Neutrophil (primary cell): ENCODE data around the gene MBNL1.

Experiments
- H3K27ac ChIP-seq: fragments of 200-600 bp; sonication (generic); 2 replicates; pipeline ENCODE4 v1.5.1; 2016; ENCODE audit warnings: mild to moderate bottlenecking, moderate library complexity
- H3K27me3 ChIP-seq: fragments of 200-600 bp; sonication (generic); 2 replicates; pipeline ENCODE4 v1.6.0; 2016; ENCODE audit warnings: mild to moderate bottlenecking
- H3K36me3 ChIP-seq: fragments of 200-600 bp; sonication (generic); 2 replicates; pipeline ENCODE4 v1.5.1; 2017
- H3K4me1 ChIP-seq, 2 experiments: fragments of 200-600 bp in 1 of 2; sonication (generic) in 1 of 2; 1 replicate in 1 of 2; 2 replicates in 1 of 2; pipeline versions ENCODE4 v1.5.1 to v1.6.1; 2013 to 2016; ENCODE audit warnings: low read depth in 1 of 2, low read length in 1 of 2, mild to moderate bottlenecking in 1 of 2, moderate library complexity in 1 of 2; ENCODE audit not compliant: control insufficient read depth in 1 of 2, insufficient read depth in 1 of 2
- H3K4me3 ChIP-seq, 2 experiments: fragments of 200-600 bp in 1 of 2; sonication (generic) in 1 of 2; 1 replicate in 1 of 2; 2 replicates in 1 of 2; pipeline ENCODE4 v1.5.1; 2013 to 2016; ENCODE audit warnings: low read depth in 1 of 2, low read length in 1 of 2, mild to moderate bottlenecking in 1 of 2, moderate library complexity in 1 of 2
- H3K9me3 ChIP-seq: fragments of 200-600 bp; sonication (generic); 2 replicates; pipeline ENCODE4 v1.5.1; 2016
- CTCF ChIP-seq: fragments of 200-600 bp; sonication (generic); IDR thresholded peaks from 2 replicates; pipeline ENCODE4 v1.5.1; 2016; ENCODE audit warnings: antibody characterized with exemption

Gene MBNL1

GRCh38 chr3:152268555-152269055 lies at the start of gene MBNL1:
MBNL1 (plus strand) TSS chr3:152268929; CDS start chr3:152300194, 31,265 bp downstream.
- H3K27me3 ChIP-seq: no peaks in the 10 kb centered on the region
- H3K27ac ChIP-seq: peak within 1 kb of the TSS; percentile 97
- no peak for TF ChIP-seq CTCF
- H3K4me1 ChIP-seq: peaks cover 63 to 64% of the 10 kb centered on the region in 2 experiments
- no peaks in the 10 kb centered on the region for H3K36me3 ChIP-seq
- no peaks in the 10 kb centered on the region for H3K9me3 ChIP-seq
- H3K4me3 ChIP-seq: peak within 1 kb of the TSS; percentile 86 to 88

- Histone ChIP-seq H3K4me3 (no peak overlapping the region), H3K4me1 (peaks cover 22 to 40% of the 10 kb centered on the region in 2 experiments), H3K27ac (peak overlapping the region; percentile 43), H3K36me3 (no peaks in the 10 kb centered on the region), H3K27me3 (no peaks in the 10 kb centered on the region), H3K9me3 (no peaks in the 10 kb centered on the region)
- no peak for TF ChIP-seq CTCF
Observed at GRCh38 chr3:152219216-152219615, 49.5 kb upstream of the MBNL1 start.

- H3K4me1 ChIP-seq: peaks cover 22 to 40% of the 10 kb centered on the region in 2 experiments
- no peak overlapping the region for H3K4me3 ChIP-seq
- no peaks in the 10 kb centered on the region for H3K27me3 ChIP-seq
- peak overlapping the region; percentile 43 for H3K27ac ChIP-seq
- no peaks in the 10 kb centered on the region for H3K36me3 ChIP-seq
- no peaks in the 10 kb centered on the region for H3K9me3 ChIP-seq
- TF ChIP-seq CTCF: no peak
Observed at GRCh38 chr3:152219769-152220255, 48.9 kb upstream of the MBNL1 start.

- Histone ChIP-seq H3K36me3 (no peaks in the 10 kb centered on the region), H3K27me3 (no peaks in the 10 kb centered on the region), H3K27ac (no peak overlapping the region), H3K9me3 (no peaks in the 10 kb centered on the region), H3K4me1 (peaks cover 22 to 40% of the 10 kb centered on the region in 2 experiments), H3K4me3 (no peak overlapping the region)
- no peak for TF ChIP-seq CTCF
Observed at GRCh38 chr3:152222327-152222726, 46.4 kb upstream of the MBNL1 start.

GRCh38 chr3:152225201-152225600 lies 43.5 kb upstream of the MBNL1 start:
- TF ChIP-seq CTCF: no peak
- Histone ChIP-seq H3K27ac (no peak overlapping the region), H3K4me1 (peaks cover 4 to 17% of the 10 kb centered on the region in 2 experiments), H3K36me3 (no peaks in the 10 kb centered on the region), H3K4me3 (no peak overlapping the region), H3K9me3 (no peaks in the 10 kb centered on the region), H3K27me3 (no peaks in the 10 kb centered on the region)
